OCI-LY1 (cell line): Measurements from ENCODE around the gene C17orf100.

Experiments used
- CTCF ChIP-seq: fragments of 200-600 bp; sonication (generic), shearing (Covaris generic); IDR thresholded peaks from 2 replicates; pipeline ENCODE4 v1.5.1; 2017; ENCODE audit warnings: mild to moderate bottlenecking, antibody characterized with exemption, low read length, moderate library complexity, mixed read lengths
- EZH2 ChIP-seq: fragments of 200-600 bp; sonication (generic), shearing (Covaris generic); IDR thresholded peaks from 2 replicates; pipeline ENCODE4 v1.8.0; 2017; ENCODE audit warnings: borderline replicate concordance, mixed run types, mild to moderate bottlenecking, antibody characterized with exemption, low read length, moderate library complexity, mixed read lengths

- TF ChIP-seq CTCF, result peak; percentile 51
- no peak for TF ChIP-seq EZH2
Measured at GRCh38 chr17:6701719-6702118, 50.2 kb downstream of the C17orf100 start.
